Myometrial cell (primary cell): Measurements from ENCODE around the gene MGST1. TPM values are rescaled to one million over a fixed set of nuclear protein-coding genes. Genes with fewer than 3 reads are reported as not detected.

Experiments
- total RNA-seq: library from RNA; depleted of rRNA; stranded (reverse); fragments of >200 nt; gene quantifications from 2 replicates; pipeline ENCODE4 v1.2.3, GENCODE V29; 2015

MGST1 gene
- 307 and 319 TPM in 2 replicates for total RNA-seq

GRCh38 chr12:16347391-16348298 is at the start of gene MGST1:
Gene MGST1, plus strand, starts transcription at chr12:16347645. Its CDS starts 6,608 bp downstream, at chr12:16354253.

Other genes with a start within 250 kb of the MGST1 start
- gene SLC15A5, start 70.0 kb upstream of the MGST1 start, total RNA-seq, result not detected in 2 replicates